HepG2 (cell line): ENCODE measurements around the gene ZFAND2B. TPM values are rescaled to one million over a fixed set of nuclear protein-coding genes. Genes with fewer than 3 reads are reported as not detected.

Source experiments
- CCAR2 ChIP-seq: fragments of 200-400 bp; formaldehyde crosslinking; optimal IDR thresholded peaks from 2 replicates; pipeline ENCODE3; 2018; ENCODE audit warnings: low read depth, mild to moderate bottlenecking, low read length, moderate library complexity
- HIC2 ChIP-seq: sonication (generic); formaldehyde crosslinking; IDR thresholded peaks from 2 replicates; pipeline ENCODE4 v1.9.0; 2022; ENCODE audit warnings: low read depth, missing genetic modification reagents
- ISL2 ChIP-seq: sonication (generic); formaldehyde crosslinking; IDR thresholded peaks from 2 replicates; pipeline ENCODE4 v1.5.0; 2020; ENCODE audit warnings: missing genetic modification reagents
- KDM4B ChIP-seq: sonication (generic); formaldehyde crosslinking; IDR thresholded peaks from 2 replicates; pipeline ENCODE4 v1.4.0; 2020; ENCODE audit warnings: missing genetic modification reagents
- MBD4 ChIP-seq: IDR thresholded peaks from 2 replicates; pipeline ENCODE4 v1.6.1; 2012; ENCODE audit warnings: low read length, inconsistent platforms, borderline replicate concordance
- NCOA1 ChIP-seq: sonication (generic); formaldehyde crosslinking; IDR thresholded peaks from 2 replicates; pipeline ENCODE4 v1.9.0; 2021; ENCODE audit warnings: missing genetic modification reagents
- RFX1 ChIP-seq: fragments of 450-650 bp; IDR thresholded peaks from 2 replicates; pipeline ENCODE4 v1.6.1; 2017
- SMYD3 ChIP-seq: sonication (generic); formaldehyde crosslinking; IDR thresholded peaks from 2 replicates; pipeline ENCODE4 v1.8.1; 2023; ENCODE audit warnings: mild to moderate bottlenecking, missing genetic modification reagents
- TMF1 ChIP-seq: sonication (generic); formaldehyde crosslinking; IDR thresholded peaks from 2 replicates; pipeline ENCODE4 v1.8.1; 2022; ENCODE audit warnings: low read depth, missing genetic modification reagents
- ZBTB21 ChIP-seq: sonication (generic); formaldehyde crosslinking; IDR thresholded peaks from 2 replicates; pipeline ENCODE4 v1.4.0; 2020; ENCODE audit warnings: missing genetic modification reagents
- ZGPAT ChIP-seq: IDR thresholded peaks from 2 replicates; pipeline ENCODE4 v1.6.1; 2016; ENCODE audit warnings: mild to moderate bottlenecking
- ZMAT3 ChIP-seq: sonication (generic); formaldehyde crosslinking; conservative IDR thresholded peaks from 2 replicates; pipeline ENCODE4 v1.7.0; 2021; ENCODE audit warnings: missing genetic modification reagents
- ZNF180 ChIP-seq: sonication (generic); formaldehyde crosslinking; IDR thresholded peaks from 2 replicates; pipeline ENCODE4 v1.4.0; 2020; ENCODE audit warnings: low read depth, missing genetic modification reagents, borderline replicate concordance
- ZNF30 ChIP-seq: sonication (generic); formaldehyde crosslinking; IDR thresholded peaks from 2 replicates; pipeline ENCODE4 v1.5.0; 2020; ENCODE audit warnings: mild to moderate bottlenecking, missing genetic modification reagents
- ZNF350 ChIP-seq: sonication (generic); formaldehyde crosslinking; IDR thresholded peaks from 2 replicates; pipeline ENCODE4 v1.4.0; 2020; ENCODE audit warnings: mild to moderate bottlenecking, low read depth, missing genetic modification reagents, borderline replicate concordance
- ZNF496 ChIP-seq: sonication (generic); formaldehyde crosslinking; IDR thresholded peaks from 2 replicates; pipeline ENCODE4 v1.8.1; 2023; ENCODE audit warnings: mild to moderate bottlenecking, moderate library complexity, missing genetic modification reagents; ENCODE audit not compliant: insufficient replicate concordance
- ZNF567 ChIP-seq: sonication (generic); formaldehyde crosslinking; IDR thresholded peaks from 2 replicates; pipeline ENCODE4 v1.8.1; 2023; ENCODE audit warnings: mild to moderate bottlenecking, missing genetic modification reagents, borderline replicate concordance
- ZNF569 ChIP-seq: sonication (generic); formaldehyde crosslinking; IDR thresholded peaks from 2 replicates; pipeline ENCODE4 v1.5.0; 2020; ENCODE audit warnings: mild to moderate bottlenecking, missing genetic modification reagents, moderate library complexity, borderline replicate concordance
- ZNF749 ChIP-seq: sonication (generic); formaldehyde crosslinking; IDR thresholded peaks from 2 replicates; pipeline ENCODE4 v1.8.0; 2022; ENCODE audit warnings: mild to moderate bottlenecking, missing genetic modification reagents, moderate library complexity, borderline replicate concordance
- ZNF780A ChIP-seq: sonication (generic); formaldehyde crosslinking; IDR thresholded peaks from 2 replicates; pipeline ENCODE4 v1.8.0; 2022; ENCODE audit warnings: mild to moderate bottlenecking, missing genetic modification reagents, moderate library complexity
- polyA plus RNA-seq, 8 experiments: library from polyadenylated mRNA; depleted of rRNA in 3 of 8; stranded (reverse) in 7 of 8; unstranded in 1 of 8; fragments of >200 nt; fragmentation: Illumina TruSeq in 4 of 8; extraction: Trizol in 4 of 8; gene quantifications; 2 replicates each; pipeline versions ENCODE4 v1.2.1 to v1.2.3, GENCODE V29; 2011 to 2016; ENCODE audit warnings: low read depth in 4 of 8, missing spikeins in 1 of 8, mixed read lengths in 1 of 8; ENCODE audit not compliant: insufficient read depth in 1 of 8
- total RNA-seq, 5 experiments: library from RNA; depleted of rRNA; stranded (reverse); fragments of >200 nt; fragmentation: Illumina TruSeq; extraction: Trizol; gene quantifications; 2 replicates each; pipeline ENCODE4 v1.2.3, GENCODE V29; 2016; ENCODE audit warnings: low read depth in 1 of 5
- TF ChIP-seq, protein P1 (sequence below): sonication (generic); formaldehyde crosslinking; IDR thresholded peaks from 2 replicates; pipeline ENCODE4 v1.4.0; 2020; ENCODE audit warnings: missing genetic modification reagents
- TF ChIP-seq, protein P2 (sequence below): sonication (generic); IDR thresholded peaks from 2 replicates; pipeline ENCODE4 v1.6.1; 2016; ENCODE audit warnings: low read depth, borderline replicate concordance

The ZFAND2B gene
- total and polyA plus RNA-seq, 2 of the 13 experiments (the other 11 are each of a cell fraction or from before 2014, with no cell fraction given), result 53.3 to 115 TPM

GRCh38 chr2:219218732-219219701 lies 12.4 kb downstream of the ZFAND2B start, which contains the start of gene ABCB6 (continued):
- TF ChIP-seq, protein P1, sequence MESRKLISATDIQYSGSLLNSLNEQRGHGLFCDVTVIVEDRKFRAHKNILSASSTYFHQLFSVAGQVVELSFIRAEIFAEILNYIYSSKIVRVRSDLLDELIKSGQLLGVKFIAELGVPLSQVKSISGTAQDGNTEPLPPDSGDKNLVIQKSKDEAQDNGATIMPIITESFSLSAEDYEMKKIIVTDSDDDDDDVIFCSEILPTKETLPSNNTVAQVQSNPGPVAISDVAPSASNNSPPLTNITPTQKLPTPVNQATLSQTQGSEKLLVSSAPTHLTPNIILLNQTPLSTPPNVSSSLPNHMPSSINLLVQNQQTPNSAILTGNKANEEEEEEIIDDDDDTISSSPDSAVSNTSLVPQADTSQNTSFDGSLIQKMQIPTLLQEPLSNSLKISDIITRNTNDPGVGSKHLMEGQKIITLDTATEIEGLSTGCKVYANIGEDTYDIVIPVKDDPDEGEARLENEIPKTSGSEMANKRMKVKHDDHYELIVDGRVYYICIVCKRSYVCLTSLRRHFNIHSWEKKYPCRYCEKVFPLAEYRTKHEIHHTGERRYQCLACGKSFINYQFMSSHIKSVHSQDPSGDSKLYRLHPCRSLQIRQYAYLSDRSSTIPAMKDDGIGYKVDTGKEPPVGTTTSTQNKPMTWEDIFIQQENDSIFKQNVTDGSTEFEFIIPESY (CRISPR knock-in tag), result 0 out of 2 replicates have a peak, but pooled peaks have one; percentile 12
- TF ChIP-seq ZNF780A (no peak; the same call in 1 of the 2 replicates), RFX1 (no peak), ZNF567 (no peak), ZNF569 (CRISPR knock-in tag) (peak; percentile 73; the same call in 1 of the 2 replicates), ZNF496 (no peak), ZNF30 (CRISPR knock-in tag) (peak; percentile 94; the same call in 1 of the 2 replicates), KDM4B (CRISPR knock-in tag) (peak; percentile 35; the same call in 1 of the 2 replicates), ISL2 (CRISPR knock-in tag) (peak; percentile 77), CCAR2 (no peak), ZNF749 (CRISPR knock-in tag) (peak; percentile 94; the same call in 1 of the 2 replicates), ZNF350 (peak; percentile 96; the same call in 1 of the 2 replicates), MBD4 (no peak), ZGPAT (CRISPR knock-in tag) (peak; percentile 97), HIC2 (CRISPR knock-in tag) (peak; percentile 34), ZBTB21 (CRISPR knock-in tag) (0 out of 2 replicates have a peak, but pooled peaks have one; percentile 19), NCOA1 (CRISPR knock-in tag) (peak; percentile 99), ZNF180 (peak; percentile 92; the same call in 1 of the 2 replicates), SMYD3 (CRISPR knock-in tag) (peak; percentile 97), TMF1 (peak; percentile 97), ZMAT3 (CRISPR knock-in tag) (peak; percentile 99)
- TF ChIP-seq, protein P2, sequence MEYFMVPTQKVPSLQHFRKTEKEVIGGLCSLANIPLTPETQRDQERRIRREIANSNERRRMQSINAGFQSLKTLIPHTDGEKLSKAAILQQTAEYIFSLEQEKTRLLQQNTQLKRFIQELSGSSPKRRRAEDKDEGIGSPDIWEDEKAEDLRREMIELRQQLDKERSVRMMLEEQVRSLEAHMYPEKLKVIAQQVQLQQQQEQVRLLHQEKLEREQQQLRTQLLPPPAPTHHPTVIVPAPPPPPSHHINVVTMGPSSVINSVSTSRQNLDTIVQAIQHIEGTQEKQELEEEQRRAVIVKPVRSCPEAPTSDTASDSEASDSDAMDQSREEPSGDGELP, result 0 out of 2 replicates have a peak, but pooled peaks have one; percentile 11
